ENCODE measurements around the gene ZNF853.
"Not testable (repeated sequence)": the region's sequence is repeated elsewhere in the genome, so short reads cannot be mapped to it uniquely, and the experiment has no call there.

The ZNF853 gene

DNA sequence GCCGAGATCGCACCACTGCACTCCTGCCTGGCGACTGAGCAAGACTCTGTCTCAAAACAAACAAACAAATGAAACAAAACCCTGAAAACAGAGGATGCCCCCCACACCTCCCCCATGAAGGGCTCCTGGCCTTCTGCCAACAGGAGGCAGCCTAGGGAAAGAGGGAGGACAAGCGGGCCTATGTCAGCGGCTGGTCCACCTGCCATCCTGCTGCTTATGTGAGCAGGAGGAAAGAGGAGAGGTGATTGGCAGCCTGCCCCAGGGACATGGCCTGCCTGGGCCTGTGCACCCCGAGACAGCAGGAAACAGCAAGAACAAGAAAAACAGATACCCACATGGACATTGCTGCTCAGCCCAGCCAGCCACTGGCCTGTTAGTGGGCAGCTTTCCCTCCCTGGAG is 12.6 kb downstream of the ZNF853 start:
- Histone ChIP-seq H3K4me1 (ENCODE audit: insufficient read depth, low read length) (no peaks in the 10 kb centered on the region), H3K4me3 (ENCODE audit: low read length) (no peak overlapping the region), H3K36me3 (ENCODE audit: insufficient read depth, low read depth, low read length) (peaks cover 5% of the 10 kb centered on the region), H3K9me3 (ENCODE audit: insufficient read depth, low read depth, low read length) (no peaks in the 10 kb centered on the region), H3K27me3 (ENCODE audit: insufficient read depth, low read length) (no peaks in the 10 kb centered on the region), H3K9ac (ENCODE audit: low read depth, low read length) (no peak overlapping the region), H3K27ac (ENCODE audit: low read length) (no peak overlapping the region)

DNA sequence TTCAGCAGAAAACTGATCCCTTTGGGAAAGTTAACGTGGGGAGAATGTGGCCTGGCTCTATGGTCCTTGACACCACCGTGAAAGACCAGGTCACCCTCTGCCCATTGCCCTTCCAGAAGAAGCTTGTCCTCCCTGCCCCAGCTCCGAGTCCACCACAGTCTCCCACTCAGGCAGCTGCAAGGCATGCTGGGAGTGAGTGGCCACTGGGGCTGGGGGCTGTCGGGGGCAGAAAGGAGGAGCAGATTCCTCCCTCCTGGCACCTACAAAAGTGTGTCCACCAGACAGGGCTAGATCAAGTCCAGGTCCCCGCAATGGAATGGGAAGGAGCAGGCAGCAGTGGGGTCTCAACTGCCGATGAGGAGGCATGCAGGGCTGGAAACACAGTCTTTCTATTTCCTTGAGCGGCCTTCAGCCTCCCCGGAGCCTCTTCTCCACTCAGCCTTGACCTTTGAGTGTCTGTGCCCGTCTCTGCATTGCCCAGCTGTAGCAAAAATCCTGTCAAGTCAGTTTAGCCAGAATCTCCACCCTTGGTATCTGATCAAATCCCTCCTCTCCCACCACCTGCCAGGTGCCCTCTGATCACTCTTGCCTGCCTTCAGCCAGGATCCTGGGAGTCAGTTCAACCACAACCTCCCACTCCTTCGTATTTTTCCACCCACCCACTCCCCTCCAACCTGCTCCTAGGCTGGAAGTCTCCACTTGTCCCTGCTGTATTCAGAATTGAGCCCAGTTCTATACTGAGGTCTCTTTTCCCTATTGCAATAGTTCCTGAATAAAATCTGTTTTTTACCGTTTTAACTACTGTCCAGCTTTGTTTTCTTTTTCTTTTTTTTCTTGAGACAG is 14.8 kb downstream of the ZNF853 start:
- no peaks in the 10 kb centered on the region for H3K9me3 ChIP-seq (ENCODE audit: insufficient read depth, low read depth, low read length)
- H3K4me3 ChIP-seq (ENCODE audit: low read length) = no peak overlapping the region
- no peak overlapping the region for H3K27ac ChIP-seq (ENCODE audit: low read length)
- H3K4me1 ChIP-seq (ENCODE audit: insufficient read depth, low read length) = no peaks in the 10 kb centered on the region
- no peak overlapping the region for H3K9ac ChIP-seq (ENCODE audit: low read depth, low read length)
- H3K36me3 ChIP-seq (ENCODE audit: insufficient read depth, low read depth, low read length) = no peaks in the 10 kb centered on the region
- no peaks in the 10 kb centered on the region for H3K27me3 ChIP-seq (ENCODE audit: insufficient read depth, low read length)

DNA sequence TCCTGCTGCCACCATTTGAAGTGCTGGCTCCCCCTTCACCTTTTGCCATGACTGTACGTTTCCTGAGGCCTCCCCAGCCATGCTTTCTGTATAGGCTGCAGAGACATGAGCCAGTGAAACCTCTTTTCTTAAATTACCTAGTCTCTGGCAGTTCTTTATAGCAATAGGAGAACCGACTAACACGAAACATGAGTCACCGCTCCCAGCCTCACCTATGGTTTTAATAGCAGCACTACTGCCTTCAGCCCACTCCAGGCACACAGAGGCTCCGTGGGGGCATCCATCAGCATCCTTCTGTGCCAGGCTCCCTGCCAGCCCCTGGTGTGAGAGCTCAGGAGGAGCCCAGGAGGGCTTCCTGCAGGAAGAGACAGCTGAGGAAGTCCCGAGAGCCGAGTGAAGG is 16.2 kb downstream of the ZNF853 start:
- H3K9me3 ChIP-seq (ENCODE audit: insufficient read depth, low read depth, low read length) = no peaks in the 10 kb centered on the region
- H3K9ac ChIP-seq (ENCODE audit: low read depth, low read length) = no peak overlapping the region
- no peak overlapping the region for H3K27ac ChIP-seq (ENCODE audit: low read length)
- no peaks in the 10 kb centered on the region for H3K4me1 ChIP-seq (ENCODE audit: insufficient read depth, low read length)
- no peaks in the 10 kb centered on the region for H3K27me3 ChIP-seq (ENCODE audit: insufficient read depth, low read length)
- H3K36me3 ChIP-seq (ENCODE audit: insufficient read depth, low read depth, low read length) = no peaks in the 10 kb centered on the region
- H3K4me3 ChIP-seq (ENCODE audit: low read length) = no peak overlapping the region

DNA sequence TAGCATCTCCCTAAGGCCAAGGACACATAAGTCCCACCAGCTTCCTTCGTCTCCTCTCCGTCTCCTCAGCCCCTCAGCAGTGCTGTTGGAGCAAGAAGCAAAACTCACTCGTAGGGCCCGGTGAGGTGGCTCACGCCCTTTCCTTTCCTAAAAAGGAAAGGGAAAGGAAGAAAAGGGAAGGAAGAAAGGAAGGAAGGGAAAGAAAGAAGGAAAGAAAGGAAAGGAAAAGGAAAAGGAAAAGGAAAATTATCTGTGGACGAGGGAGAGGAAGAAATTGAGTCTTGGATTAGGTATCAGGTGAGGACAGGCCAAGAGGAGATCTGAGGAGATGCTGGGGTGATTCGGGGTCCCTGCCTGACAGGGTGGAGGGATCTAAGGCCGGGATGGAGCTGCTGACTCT is 18.6 kb downstream of the ZNF853 start:
- Histone ChIP-seq H3K27me3 (ENCODE audit: insufficient read depth, low read length) (no peaks in the 10 kb centered on the region), H3K9me3 (ENCODE audit: insufficient read depth, low read depth, low read length) (no peaks in the 10 kb centered on the region), H3K27ac (ENCODE audit: low read length) (no peak overlapping the region), H3K36me3 (ENCODE audit: insufficient read depth, low read depth, low read length) (no peaks in the 10 kb centered on the region), H3K9ac (ENCODE audit: low read depth, low read length) (no peak overlapping the region), H3K4me1 (ENCODE audit: insufficient read depth, low read length) (no peaks in the 10 kb centered on the region), H3K4me3 (ENCODE audit: low read length) (no peak overlapping the region)

DNA sequence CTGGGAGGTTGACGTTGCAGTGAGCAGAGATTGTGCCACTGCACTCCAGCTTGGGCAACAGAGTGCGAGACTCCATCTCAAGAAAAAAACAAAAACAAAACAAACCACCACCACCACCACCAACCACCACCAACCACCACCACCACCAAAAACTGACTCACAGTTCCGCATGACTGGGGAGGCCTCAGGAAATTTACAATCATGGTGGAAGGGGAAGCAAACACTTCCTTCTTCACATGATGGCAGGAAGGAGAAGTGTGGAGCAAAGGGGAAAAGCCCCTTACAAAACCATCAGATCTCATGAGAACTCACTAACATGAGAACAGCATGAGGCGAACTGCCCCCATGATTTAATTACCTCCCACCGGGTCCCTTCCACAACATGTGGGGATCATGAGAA is 19.6 kb downstream of the ZNF853 start:
- H3K27me3 ChIP-seq (ENCODE audit: insufficient read depth, low read length); H3K9ac ChIP-seq (ENCODE audit: low read depth, low read length); H3K9me3 ChIP-seq (ENCODE audit: insufficient read depth, low read depth, low read length); H3K4me3 ChIP-seq (ENCODE audit: low read length); H3K4me1 ChIP-seq (ENCODE audit: insufficient read depth, low read length); H3K36me3 ChIP-seq (ENCODE audit: insufficient read depth, low read depth, low read length); H3K27ac ChIP-seq (ENCODE audit: low read length): not testable (repeated sequence)

DNA sequence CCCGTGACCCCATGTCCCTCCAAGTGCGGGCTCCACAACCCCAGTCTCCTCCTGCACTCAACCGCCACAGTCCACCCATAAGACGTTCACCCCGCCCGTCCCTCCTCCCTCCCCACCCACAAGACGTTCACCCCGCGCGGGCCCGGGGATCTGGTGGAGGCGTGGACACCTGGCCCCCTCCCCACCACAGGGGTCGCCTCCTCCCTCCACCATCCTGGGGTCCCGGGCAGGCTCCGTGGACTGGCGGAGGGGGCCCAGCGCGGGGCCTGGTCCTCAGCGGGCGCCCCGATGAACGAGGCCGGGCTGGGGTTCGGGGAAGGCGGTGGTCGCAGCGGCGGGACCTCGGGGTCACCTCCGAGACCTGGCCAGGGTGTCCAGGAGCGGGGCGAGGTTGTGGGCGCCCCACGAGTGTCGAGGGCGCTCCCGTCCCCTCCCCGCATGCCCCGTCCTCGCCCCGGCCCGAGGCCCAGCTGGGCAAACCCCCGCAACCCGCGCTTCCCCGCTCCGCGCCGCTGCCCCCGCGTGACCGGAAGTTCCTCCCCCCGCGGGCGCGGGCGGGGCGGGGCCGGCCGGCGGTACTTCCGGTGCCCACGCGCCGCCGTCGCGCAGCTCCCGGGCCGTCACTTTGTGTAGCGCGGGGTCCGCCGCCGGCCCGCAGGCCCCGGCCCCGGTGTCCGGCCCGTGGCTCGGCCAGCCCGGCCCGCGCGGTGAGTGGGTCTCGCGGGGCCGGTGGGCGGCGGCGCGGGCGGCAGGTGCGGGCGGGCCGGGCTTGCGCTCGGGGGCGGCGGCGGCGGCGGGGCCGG is 21.5 kb downstream of the ZNF853 start, which contains the start of gene ZNF316:
Gene ZNF316 (plus strand): TSS at position 578 of the 803 bp plus-strand sequence. CDS start 5,092 bp downstream, outside the sequence.
- Histone ChIP-seq H3K4me3 (ENCODE audit: low read length) (peak within 1 kb of the TSS; percentile 68; the same call in 1 of the 2 replicates), H3K27me3 (ENCODE audit: insufficient read depth, low read length) (no peaks in the 10 kb centered on the region), H3K9me3 (ENCODE audit: insufficient read depth, low read depth, low read length) (no peaks in the 10 kb centered on the region), H3K9ac (ENCODE audit: low read depth, low read length) (no peak within 1 kb of the TSS; the same call in 1 of the 2 replicates), H3K27ac (ENCODE audit: low read length) (no peak within 1 kb of the TSS), H3K36me3 (ENCODE audit: insufficient read depth, low read depth, low read length) (0 out of 2 replicates have a peak, but pooled peaks cover under 1% of the 10 kb centered on the region), H3K4me1 (ENCODE audit: insufficient read depth, low read length) (no peaks in the 10 kb centered on the region)

DNA sequence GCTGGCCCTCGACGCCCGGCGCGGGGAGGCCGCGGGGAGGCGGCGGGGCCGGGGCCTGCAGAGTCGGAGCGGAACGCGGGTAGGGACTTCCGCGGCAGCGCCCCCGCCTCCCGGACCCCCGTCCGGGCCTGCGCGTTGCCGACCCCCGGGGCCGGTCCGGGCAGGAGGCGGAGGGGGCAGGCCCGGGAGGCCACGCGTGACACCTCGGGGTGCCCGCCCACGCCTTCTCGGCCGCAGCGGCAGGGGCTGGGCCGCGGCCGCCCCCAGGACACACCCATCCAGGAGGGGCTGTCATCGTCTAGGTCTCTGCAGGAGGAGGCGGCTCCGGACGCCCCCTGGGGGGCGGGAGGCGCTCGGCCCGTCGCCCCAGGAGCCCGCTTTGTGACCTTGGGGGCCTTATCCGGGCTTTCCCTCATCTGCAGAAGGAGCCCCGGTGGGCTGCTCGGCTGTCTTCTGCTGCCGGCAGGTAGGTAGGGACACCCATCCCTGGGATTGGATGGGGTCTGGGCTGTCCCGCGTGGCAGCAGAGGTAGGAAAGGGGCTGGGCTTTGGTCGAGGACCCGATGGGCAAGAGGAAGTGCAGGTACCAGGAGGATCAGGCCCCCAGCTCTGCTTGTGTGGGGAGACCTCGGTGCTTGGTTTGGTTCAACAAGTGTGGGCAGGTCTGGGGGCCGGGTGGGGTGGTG is 22.3 kb downstream of the ZNF853 start:
- Histone ChIP-seq H3K4me3 (ENCODE audit: low read length) (peak overlapping the region; percentile 68; the same call in 1 of the 2 replicates), H3K9ac (ENCODE audit: low read depth, low read length) (no peak overlapping the region; the same call in 1 of the 2 replicates), H3K27me3 (ENCODE audit: insufficient read depth, low read length) (no peaks in the 10 kb centered on the region), H3K27ac (ENCODE audit: low read length) (no peak overlapping the region), H3K4me1 (ENCODE audit: insufficient read depth, low read length) (no peaks in the 10 kb centered on the region), H3K9me3 (ENCODE audit: insufficient read depth, low read depth, low read length) (no peaks in the 10 kb centered on the region), H3K36me3 (ENCODE audit: insufficient read depth, low read depth, low read length) (0 out of 2 replicates have a peak, but pooled peaks cover 6% of the 10 kb centered on the region)

DNA sequence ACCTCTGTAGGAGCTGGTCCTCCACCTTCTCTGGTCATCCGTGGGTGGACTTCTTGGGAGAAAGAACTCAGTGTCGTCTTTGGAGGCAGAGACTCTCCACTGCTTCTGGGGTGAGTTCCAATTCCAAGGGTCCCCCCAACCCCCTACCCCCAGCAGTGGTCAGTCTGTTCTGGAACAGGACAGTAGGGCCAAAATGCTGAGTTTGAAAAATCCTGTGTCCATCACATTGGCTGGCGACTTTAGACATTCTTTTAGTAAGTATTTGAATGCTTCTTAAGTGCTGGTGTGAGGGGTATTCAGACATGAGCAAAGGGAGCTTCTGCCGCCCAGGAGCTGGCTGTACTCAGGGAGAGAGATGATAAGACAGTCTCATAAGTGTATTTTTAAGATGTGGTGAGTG is 23.6 kb downstream of the ZNF853 start:
- no peaks in the 10 kb centered on the region for H3K9me3 ChIP-seq (ENCODE audit: insufficient read depth, low read depth, low read length)
- H3K9ac ChIP-seq (ENCODE audit: low read depth, low read length) = no peak overlapping the region
- no peak overlapping the region for H3K4me3 ChIP-seq (ENCODE audit: low read length)
- peaks cover 17% of the 10 kb centered on the region; the same call in 1 of the 2 replicates for H3K36me3 ChIP-seq (ENCODE audit: insufficient read depth, low read depth, low read length)
- no peaks in the 10 kb centered on the region for H3K27me3 ChIP-seq (ENCODE audit: insufficient read depth, low read length)
- no peak overlapping the region for H3K27ac ChIP-seq (ENCODE audit: low read length)
- H3K4me1 ChIP-seq (ENCODE audit: insufficient read depth, low read length) = no peaks in the 10 kb centered on the region

DNA sequence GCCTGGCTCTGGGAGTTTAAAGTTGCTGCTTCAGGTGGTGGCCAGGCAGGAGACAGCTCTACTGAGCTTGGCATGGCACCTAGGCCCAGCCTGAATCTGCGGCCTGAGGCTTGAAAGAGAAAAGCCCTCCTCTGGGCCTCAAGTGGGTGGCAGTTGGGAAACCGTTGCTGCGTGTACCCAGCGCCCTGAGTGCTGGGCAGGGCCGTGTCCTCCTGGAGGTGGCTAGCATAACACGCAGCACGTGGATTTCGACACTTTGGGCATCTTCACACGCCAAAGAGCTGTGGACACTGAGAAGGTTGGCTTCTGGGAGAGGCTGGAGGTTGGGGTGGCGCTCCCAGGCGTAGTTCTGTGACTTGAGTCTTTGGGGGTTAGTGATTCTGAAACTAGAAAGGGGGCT is 24.2 kb downstream of the ZNF853 start:
- H3K27me3 ChIP-seq (ENCODE audit: insufficient read depth, low read length) = no peaks in the 10 kb centered on the region
- no peak overlapping the region for H3K27ac ChIP-seq (ENCODE audit: low read length)
- no peaks in the 10 kb centered on the region for H3K9me3 ChIP-seq (ENCODE audit: insufficient read depth, low read depth, low read length)
- no peaks in the 10 kb centered on the region for H3K4me1 ChIP-seq (ENCODE audit: insufficient read depth, low read length)
- H3K9ac ChIP-seq (ENCODE audit: low read depth, low read length) = no peak overlapping the region
- H3K4me3 ChIP-seq (ENCODE audit: low read length) = no peak overlapping the region
- peaks cover 23% of the 10 kb centered on the region for H3K36me3 ChIP-seq (ENCODE audit: insufficient read depth, low read depth, low read length)

DNA sequence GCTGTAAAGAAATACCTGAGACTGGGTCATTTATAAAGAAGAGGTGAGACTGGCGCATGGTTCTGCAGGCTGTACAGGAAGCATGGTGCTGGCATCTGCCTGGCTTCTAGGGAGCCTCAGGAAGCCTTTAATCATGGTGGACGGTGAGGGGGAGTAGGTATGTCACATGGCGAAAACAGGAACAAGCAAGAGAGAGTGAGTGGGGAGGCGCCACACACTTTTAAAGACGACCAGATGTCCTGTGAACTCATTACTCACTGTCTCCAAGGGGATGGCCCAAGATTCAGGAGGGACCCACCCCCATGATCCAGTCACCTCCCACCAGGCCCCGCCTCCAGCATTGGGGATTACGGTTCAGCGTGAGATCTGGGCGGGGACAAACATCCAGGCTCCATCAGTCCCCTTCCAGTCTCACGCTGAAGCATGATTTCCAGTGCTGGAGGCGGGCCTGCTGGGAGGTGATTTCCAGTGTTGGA is 24.9 kb downstream of the ZNF853 start:
- Histone ChIP-seq H3K4me3 (ENCODE audit: low read length) (no peak overlapping the region), H3K27ac (ENCODE audit: low read length) (no peak overlapping the region), H3K36me3 (ENCODE audit: insufficient read depth, low read depth, low read length) (peaks cover 29% of the 10 kb centered on the region), H3K4me1 (ENCODE audit: insufficient read depth, low read length) (no peaks in the 10 kb centered on the region), H3K27me3 (ENCODE audit: insufficient read depth, low read length) (no peaks in the 10 kb centered on the region), H3K9ac (ENCODE audit: low read depth, low read length) (no peak overlapping the region), H3K9me3 (ENCODE audit: insufficient read depth, low read depth, low read length) (no peaks in the 10 kb centered on the region)

DNA sequence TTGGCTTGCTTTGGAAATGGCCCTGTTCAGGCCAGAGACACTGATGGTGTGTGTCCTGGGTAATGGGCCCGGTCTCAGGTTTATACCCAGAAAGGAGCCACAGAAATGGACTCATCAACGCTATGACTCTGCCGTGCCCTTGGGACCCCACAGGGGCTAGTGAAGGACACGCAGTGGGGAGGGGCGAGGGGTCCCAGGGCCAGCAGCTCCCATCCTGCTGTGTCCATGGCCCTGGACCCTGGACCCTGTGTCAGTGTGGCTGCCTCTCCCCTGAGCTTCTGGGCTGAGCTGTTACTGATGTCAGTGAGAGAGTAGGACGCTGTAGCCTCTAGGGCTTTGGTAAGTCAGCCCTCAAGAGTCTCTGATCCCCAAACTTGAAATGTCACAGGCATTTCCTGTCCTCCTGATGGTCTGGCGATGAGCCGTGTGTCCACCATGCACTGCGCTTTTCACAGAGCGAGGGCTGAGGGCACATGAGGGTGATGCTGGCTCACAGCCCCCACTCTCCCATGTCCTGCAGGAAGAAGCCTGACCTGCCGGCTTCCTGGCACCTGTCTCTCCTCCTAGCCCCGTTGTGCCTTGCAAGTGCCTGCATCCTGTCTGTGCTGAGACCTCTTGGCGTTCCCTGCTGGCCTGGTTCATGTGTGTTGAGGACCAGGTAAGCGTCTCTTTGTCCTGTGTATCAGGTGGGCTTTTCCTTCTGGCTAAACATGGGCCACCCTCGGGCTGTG is 26.1 kb downstream of the ZNF853 start:
- H3K4me1 ChIP-seq (ENCODE audit: insufficient read depth, low read length) = no peaks in the 10 kb centered on the region
- H3K4me3 ChIP-seq (ENCODE audit: low read length) = no peak overlapping the region
- H3K9ac ChIP-seq (ENCODE audit: low read depth, low read length) = no peak overlapping the region
- no peaks in the 10 kb centered on the region for H3K9me3 ChIP-seq (ENCODE audit: insufficient read depth, low read depth, low read length)
- peaks cover 29% of the 10 kb centered on the region for H3K36me3 ChIP-seq (ENCODE audit: insufficient read depth, low read depth, low read length)
- H3K27ac ChIP-seq (ENCODE audit: low read length) = no peak overlapping the region
- H3K27me3 ChIP-seq (ENCODE audit: insufficient read depth, low read length) = no peaks in the 10 kb centered on the region
